T-cell (primary cell): Measurements from ENCODE around the gene PPP4R3A. TPM values are rescaled to one million over a fixed set of nuclear protein-coding genes. Genes with fewer than 3 reads are reported as not detected.

Source experiments
- ATAC-seq, 4 experiments: fragments of 200-7000 bp in 3 of 4; fragments of 150-1000 bp in 1 of 4; cut with Tn5 transposase; replicated peaks in 1 of 4; 1 replicate in 3 of 4; 2 replicates in 1 of 4; pipeline ENCODE4 v1.10.0; 2021; ENCODE audit warnings: moderate library complexity in 3 of 4, mild to moderate bottlenecking in 2 of 4, moderate number of reproducible peaks in 1 of 4
- CTCF ChIA-PET, 2 donors: fragments of 300-600 bp; sonication (Branson Sonifier 250); formaldehyde crosslinking; loops; one replicate each; lab custom pipeline; 2022; ENCODE audit warnings: antibody characterized with exemption in 2 of 2; lab: Charles Lee
- POLR2A ChIA-PET, 2 donors: fragments of 300-600 bp; sonication (Branson Sonifier 250); formaldehyde crosslinking; loops; one replicate each; lab custom pipeline; 2022; ENCODE audit warnings: antibody characterized with exemption in 2 of 2; lab: Charles Lee
- DNase-seq, 35 experiments: peaks; one replicate each; pipeline versions ENCODE4 v3.0.0 to v3.0.0-alpha.2; 2013 to 2023
- H3K27ac ChIP-seq: one replicate; pipeline ENCODE4 v1.5.1; 2013; ENCODE audit warnings: low read length
- H3K27me3 ChIP-seq, 2 experiments: replicated peaks in 1 of 2; 1 replicate in 1 of 2; 2 replicates in 1 of 2; pipeline versions ENCODE4 v1.6.1 to v1.7.0; 2013; ENCODE audit warnings: low read length in 1 of 2, mixed read lengths in 1 of 2; ENCODE audit not compliant: control insufficient read depth in 2 of 2, insufficient read depth in 2 of 2; ENCODE audit errors: extremely low read depth in 1 of 2
- H3K36me3 ChIP-seq, 2 donors: 1 replicate in 1 of 2; 2 replicates in 1 of 2; pipeline versions ENCODE4 v1.6.1 to v1.7.0; 2013; ENCODE audit warnings: low read length in 1 of 2; ENCODE audit not compliant: control insufficient read depth in 2 of 2, insufficient read depth in 1 of 2; ENCODE audit errors: extremely low read depth in 1 of 2
- H3K4me1 ChIP-seq, 2 experiments: 1 replicate in 1 of 2; 2 replicates in 1 of 2; pipeline versions ENCODE4 v1.6.1 to v1.7.0; 2013; ENCODE audit warnings: low read length in 2 of 2, mixed read lengths in 1 of 2; ENCODE audit not compliant: insufficient read depth in 2 of 2, control insufficient read depth in 1 of 2; ENCODE audit errors: extremely low read depth in 1 of 2
- H3K4me3 ChIP-seq, 2 donors: 1 replicate in 1 of 2; 2 replicates in 1 of 2; pipeline versions ENCODE4 v1.5.1 to v1.7.0; 2013; ENCODE audit warnings: mild to moderate bottlenecking in 2 of 2, low read length in 1 of 2, moderate library complexity in 1 of 2; ENCODE audit not compliant: control insufficient read depth in 1 of 2; ENCODE audit errors: extremely low read depth in 1 of 2
- H3K9me3 ChIP-seq: 2 replicates; pipeline ENCODE4 v1.7.0; 2013
- H3K27ac Mint-ChIP-seq, 2 donors: one replicate each; pipeline ENCODE4 v1.8.0; 2020 to 2021; ENCODE audit warnings: mild to moderate bottlenecking in 2 of 2, mixed read lengths in 2 of 2
- H3K27me3 Mint-ChIP-seq, 2 donors: one replicate each; pipeline ENCODE4 v1.8.0; 2021 to 2022; ENCODE audit warnings: mixed read lengths in 2 of 2
- H3K36me3 Mint-ChIP-seq: one replicate; pipeline ENCODE4 v1.8.0; 2021; ENCODE audit warnings: mixed read lengths
- H3K4me1 Mint-ChIP-seq, 3 donors: one replicate each; pipeline ENCODE4 v1.8.0; 2020 to 2022; ENCODE audit warnings: mixed read lengths in 3 of 3, mild to moderate bottlenecking in 1 of 3
- H3K4me3 Mint-ChIP-seq, 3 donors: one replicate each; pipeline ENCODE4 v1.8.0; 2020 to 2022; ENCODE audit warnings: mild to moderate bottlenecking in 3 of 3, mixed read lengths in 3 of 3, moderate library complexity in 3 of 3
- H3K9me3 Mint-ChIP-seq, 3 donors: one replicate each; pipeline ENCODE4 v1.8.0; 2020 to 2022; ENCODE audit warnings: mixed read lengths in 3 of 3
- WGBS: methylation state at CpG from one replicate; pipeline ENCODE4 v1.1.5; 2013; ENCODE audit warnings: missing lambda C conversion rate; ENCODE audit not compliant: insufficient coverage; 5-methylcytosine and 5-hydroxymethylcytosine counted together
- total RNA-seq, 35 experiments: library from RNA in 6 of 35; stranded (reverse) in 6 of 35; fragments of 120-200 nt in 1 of 35; gene quantifications; one replicate each; pipeline versions ENCODE4 v1.2.1 to v1.2.4 and lab custom pipeline; 2013 to 2026

The PPP4R3A gene
- total RNA-seq, 5 donors from 2014 or later (not counting 1 experiment from before 2014, with no cell fraction given) = 158 to 200 (median 169) TPM

- H3K36me3 Mint-ChIP-seq = peaks cover 29% of the 10 kb centered on the region
- ATAC-seq = peak in 2 of 4 experiments; percentile 2 to 6
- no peaks in the 10 kb centered on the region for H3K27me3 Mint-ChIP-seq
- ChIA-PET CTCF (interaction anchor here in 1 of 2 donors (0.6 to 1.2 kb wide), 6 partner anchors 13 to 259 kb away, joined by 3 to 4 read pairs (median 4); partner anchors contain the start of gene CCDC88C), POLR2A (interaction anchor here (0.8 to 1.2 kb wide), 2 partner anchors 36 to 531 kb away, joined by 3 to 4 read pairs; no protein-coding TSS in a partner anchor)
- H3K27ac ChIP-seq = peak overlapping the region; percentile 99
- H3K4me1 Mint-ChIP-seq = peaks cover 42 to 44% (median 43%) of the 10 kb centered on the region in 3 donors
- H3K36me3 ChIP-seq = peaks cover 2 to 16% of the 10 kb centered on the region in 2 donors
- DNase-seq = peak in 26 of 35 experiments; percentile 4 to 39 (median 16)
- no peaks in the 10 kb centered on the region for H3K9me3 ChIP-seq
- H3K9me3 Mint-ChIP-seq = no peaks in the 10 kb centered on the region
- peak overlapping the region; percentile 80 to 85 for H3K4me3 ChIP-seq
- WGBS = under 1% methylated on average over 71 of the region's 71 CpGs
- H3K27me3 ChIP-seq = no peaks in the 10 kb centered on the region
- peak overlapping the region; percentile 97 to 100 (median 100) for H3K4me3 Mint-ChIP-seq
- peak overlapping the region; percentile 91 to 96 for H3K27ac Mint-ChIP-seq
- H3K4me1 ChIP-seq = peaks cover 25 to 38% of the 10 kb centered on the region in 2 experiments
These were observed 830 bp downstream of the PPP4R3A start for GRCh38 chr14:91509083-91509877.

DNA sequence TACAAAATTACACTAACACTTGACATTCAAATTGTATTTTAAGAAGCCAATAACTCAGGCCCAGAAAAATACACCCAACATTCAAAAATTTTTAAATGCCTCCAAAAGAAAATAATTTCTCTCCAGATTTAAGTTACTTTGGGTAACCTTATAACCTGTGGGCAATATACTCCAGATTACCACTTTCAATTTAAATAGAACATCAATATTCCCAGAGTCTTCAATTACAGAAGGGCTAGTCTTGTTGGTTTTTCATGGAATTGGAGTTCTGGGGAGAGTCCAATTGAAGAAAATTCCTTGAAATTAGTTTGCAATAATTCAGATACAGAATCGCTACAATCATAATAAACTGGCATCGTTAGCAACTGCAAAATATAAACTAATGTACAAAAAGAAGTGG is 2.0 kb downstream of the PPP4R3A start:
- Mint-ChIP-seq H3K27ac (peak overlapping the region; percentile 91 to 96), H3K4me1 (peaks cover 51 to 52% (median 52%) of the 10 kb centered on the region in 3 donors), H3K27me3 (no peaks in the 10 kb centered on the region), H3K9me3 (no peaks in the 10 kb centered on the region), H3K36me3 (peaks cover 36% of the 10 kb centered on the region), H3K4me3 (peak overlapping the region; percentile 96 to 100 (median 96))
- DNase-seq (no peak), ATAC-seq (no peak)
- Histone ChIP-seq H3K9me3 (no peaks in the 10 kb centered on the region), H3K27ac (peak overlapping the region; percentile 26), H3K4me1 (peaks cover 25 to 45% of the 10 kb centered on the region in 2 experiments), H3K4me3 (peak overlapping the region; percentile 80 to 85), H3K36me3 (peaks cover 2 to 22% of the 10 kb centered on the region in 2 donors), H3K27me3 (no peaks in the 10 kb centered on the region)
- WGBS = no CpG with 5 or more reads among the region's 2 CpGs
- POLR2A ChIA-PET = no interaction called here
- CTCF ChIA-PET = interaction anchor here in 1 of 2 donors (1.0 to 1.2 kb wide), 2 partner anchors 12 to 90 kb away, joined by 3 to 4 read pairs; partner anchors contain the start of gene CCDC88C

DNA sequence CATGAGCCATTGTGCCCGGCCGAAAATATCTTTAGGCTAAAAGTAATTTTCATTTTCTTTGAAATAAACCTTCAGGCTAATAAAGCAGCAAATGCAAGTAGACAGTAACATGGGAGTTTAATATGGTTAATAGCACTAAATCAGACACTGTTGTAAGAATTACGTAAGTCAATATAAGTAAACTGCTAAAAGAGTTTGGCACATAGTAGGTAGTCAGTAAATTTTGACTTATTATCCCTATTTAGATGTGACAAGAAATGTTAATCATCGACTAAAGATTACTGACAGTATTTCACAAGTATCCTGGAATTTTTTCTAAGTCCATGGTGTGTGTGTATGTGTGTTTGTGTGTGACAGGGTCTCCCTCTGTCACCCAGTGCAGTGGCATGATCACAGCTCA is 3.9 kb downstream of the PPP4R3A start:
- no peaks in the 10 kb centered on the region for H3K9me3 ChIP-seq
- POLR2A ChIA-PET = interaction anchor here (0.6 to 0.7 kb wide), 3 partner anchors 15 to 575 kb away, joined by 3 to 10 read pairs (median 6); no protein-coding TSS in a partner anchor
- no peaks in the 10 kb centered on the region for H3K27me3 ChIP-seq
- peaks cover 2 to 34% of the 10 kb centered on the region in 2 donors for H3K36me3 ChIP-seq
- Mint-ChIP-seq H3K36me3 (peaks cover 42% of the 10 kb centered on the region), H3K27ac (peak overlapping the region in 1 of 2 donors; percentile 69), H3K4me1 (peaks cover 62 to 68% (median 66%) of the 10 kb centered on the region in 3 donors), H3K4me3 (peak overlapping the region; percentile 50 to 66 (median 56)), H3K27me3 (no peaks in the 10 kb centered on the region), H3K9me3 (no peaks in the 10 kb centered on the region)
- no peak overlapping the region for H3K27ac ChIP-seq
- H3K4me1 ChIP-seq = peaks cover 31 to 56% of the 10 kb centered on the region in 2 experiments
- H3K4me3 ChIP-seq = peak overlapping the region in 1 of 2 donors; percentile 8
- no peak for ATAC-seq
- DNase-seq = no peak
- CTCF ChIA-PET = no interaction called here
- WGBS = no CpG with 5 or more reads among the region's 4 CpGs

- Mint-ChIP-seq H3K27me3 (no peaks in the 10 kb centered on the region), H3K27ac (peak overlapping the region in 1 of 2 donors; percentile 13), H3K4me3 (peak overlapping the region in 2 of 3 donors; percentile 9 to 50), H3K36me3 (peaks cover 35% of the 10 kb centered on the region), H3K9me3 (no peaks in the 10 kb centered on the region), H3K4me1 (peaks cover 68 to 81% (median 79%) of the 10 kb centered on the region in 3 donors)
- Histone ChIP-seq H3K4me3 (no peak overlapping the region), H3K36me3 (peaks cover 2 to 42% of the 10 kb centered on the region in 2 donors), H3K27me3 (no peaks in the 10 kb centered on the region), H3K4me1 (peaks cover 24 to 65% of the 10 kb centered on the region in 2 experiments), H3K27ac (no peak overlapping the region), H3K9me3 (no peaks in the 10 kb centered on the region)
- POLR2A ChIA-PET = interaction anchor here in 1 of 2 donors (0.7 kb wide), 1 partner anchor 48 kb away, joined by 3 read pairs; no protein-coding TSS in a partner anchor
- WGBS = 100% methylated on average over 2 of the region's 4 CpGs
- ATAC-seq (no peak), DNase-seq (no peak)
- CTCF ChIA-PET = no interaction called here
These were observed 7.1 kb downstream of the PPP4R3A start for GRCh38 chr14:91503000-91503504.

- POLR2A ChIA-PET = interaction anchor here (0.6 to 1.0 kb wide), 3 partner anchors 19 to 441 kb away, joined by 3 read pairs; no protein-coding TSS in a partner anchor
- H3K4me1 ChIP-seq = peaks cover 26 to 66% of the 10 kb centered on the region in 2 experiments
- Mint-ChIP-seq H3K4me1 (peaks cover 73 to 86% (median 83%) of the 10 kb centered on the region in 3 donors), H3K9me3 (no peaks in the 10 kb centered on the region), H3K27me3 (no peaks in the 10 kb centered on the region), H3K27ac (peak overlapping the region in 1 of 2 donors; percentile 22), H3K36me3 (peaks cover 38% of the 10 kb centered on the region), H3K4me3 (peak overlapping the region in 1 of 3 donors; percentile 17)
- WGBS = 94% methylated on average over 6 of the region's 11 CpGs
- H3K27ac ChIP-seq = no peak overlapping the region
- H3K4me3 ChIP-seq = no peak overlapping the region
- no peaks in the 10 kb centered on the region for H3K27me3 ChIP-seq
- H3K36me3 ChIP-seq = peaks cover 2 to 48% of the 10 kb centered on the region in 2 donors
- CTCF ChIA-PET = interaction anchor here in 1 of 2 donors (1.0 kb wide), 1 partner anchor 409 kb away, joined by 6 read pairs; no protein-coding TSS in a partner anchor
- no peaks in the 10 kb centered on the region for H3K9me3 ChIP-seq
- no peak for ATAC-seq
- DNase-seq = no peak
These were observed 7.9 kb downstream of the PPP4R3A start for GRCh38 chr14:91501951-91502930.
